ENCODE measurements around the gene IL1RL2.

IL1RL2 gene

GRCh38 chr2:102224824-102225739 lies 38.3 kb downstream of the IL1RL2 start:
- TF ChIP-seq CTCF (IDR thresholded peaks at IDR 0.05; ENCODE audit: extremely low read depth, missing control alignments): no peak
- DNase-seq (ENCODE audit: low spot score): no peak

DNA sequence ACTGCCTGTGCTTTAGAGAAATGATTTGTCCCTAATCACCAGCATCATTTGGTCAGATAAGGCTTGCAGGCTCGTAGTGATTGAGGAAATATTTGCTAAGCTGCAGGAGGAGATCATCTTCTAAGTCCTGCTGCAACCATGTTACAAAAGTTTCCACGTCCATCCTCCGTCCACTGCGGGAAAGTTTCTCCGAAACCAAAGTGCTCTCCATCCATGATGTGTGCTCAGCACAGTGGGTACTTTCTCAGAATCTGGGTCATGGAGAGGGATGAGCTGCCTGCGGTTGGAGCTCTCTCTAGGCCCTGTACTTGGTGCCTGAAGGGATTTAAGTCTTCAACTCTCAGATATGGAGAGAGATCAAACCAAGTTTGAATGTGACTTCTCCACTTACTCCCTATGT lies 39.3 kb downstream of the IL1RL2 start:
- TF ChIP-seq CTCF (IDR thresholded peaks at IDR 0.05; ENCODE audit: extremely low read depth, missing control alignments): no peak
- no peak for DNase-seq (ENCODE audit: low spot score)

GRCh38 chr2:102226612-102227391 lies 40.0 kb downstream of the IL1RL2 start:
- no peak for TF ChIP-seq CTCF (IDR thresholded peaks at IDR 0.05; ENCODE audit: extremely low read depth, missing control alignments)
- DNase-seq (ENCODE audit: low spot score): no peak

GRCh38 chr2:102229141-102229769 lies 42.4 kb downstream of the IL1RL2 start:
- TF ChIP-seq CTCF (IDR thresholded peaks at IDR 0.05; ENCODE audit: extremely low read depth, missing control alignments): no peak
- DNase-seq (ENCODE audit: low spot score): no peak

DNA sequence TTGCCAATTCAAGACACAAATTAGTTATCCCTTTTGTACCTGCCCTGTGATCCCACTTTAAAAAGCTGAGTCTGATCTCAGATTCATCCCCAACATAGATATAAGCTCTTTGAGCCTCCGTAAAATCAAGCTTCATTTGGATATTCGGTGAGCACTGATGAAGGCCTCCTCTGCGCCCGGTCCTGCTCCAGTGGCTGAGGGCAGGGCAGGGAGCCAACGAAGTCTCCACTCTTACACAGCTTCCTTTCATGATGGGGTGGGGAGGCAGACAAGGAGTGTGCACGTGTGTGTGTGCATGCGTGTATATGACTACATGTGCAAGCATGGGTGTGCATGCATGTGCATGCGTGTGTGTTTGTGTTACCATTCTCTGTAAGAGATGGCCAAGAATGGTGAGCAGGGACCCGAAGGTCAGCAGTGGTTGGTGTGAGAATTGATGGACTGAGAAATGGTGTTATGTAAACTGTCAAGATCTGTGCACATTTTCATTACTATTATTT lies 43.6 kb downstream of the IL1RL2 start:
- no peak for DNase-seq (ENCODE audit: low spot score)

DNA sequence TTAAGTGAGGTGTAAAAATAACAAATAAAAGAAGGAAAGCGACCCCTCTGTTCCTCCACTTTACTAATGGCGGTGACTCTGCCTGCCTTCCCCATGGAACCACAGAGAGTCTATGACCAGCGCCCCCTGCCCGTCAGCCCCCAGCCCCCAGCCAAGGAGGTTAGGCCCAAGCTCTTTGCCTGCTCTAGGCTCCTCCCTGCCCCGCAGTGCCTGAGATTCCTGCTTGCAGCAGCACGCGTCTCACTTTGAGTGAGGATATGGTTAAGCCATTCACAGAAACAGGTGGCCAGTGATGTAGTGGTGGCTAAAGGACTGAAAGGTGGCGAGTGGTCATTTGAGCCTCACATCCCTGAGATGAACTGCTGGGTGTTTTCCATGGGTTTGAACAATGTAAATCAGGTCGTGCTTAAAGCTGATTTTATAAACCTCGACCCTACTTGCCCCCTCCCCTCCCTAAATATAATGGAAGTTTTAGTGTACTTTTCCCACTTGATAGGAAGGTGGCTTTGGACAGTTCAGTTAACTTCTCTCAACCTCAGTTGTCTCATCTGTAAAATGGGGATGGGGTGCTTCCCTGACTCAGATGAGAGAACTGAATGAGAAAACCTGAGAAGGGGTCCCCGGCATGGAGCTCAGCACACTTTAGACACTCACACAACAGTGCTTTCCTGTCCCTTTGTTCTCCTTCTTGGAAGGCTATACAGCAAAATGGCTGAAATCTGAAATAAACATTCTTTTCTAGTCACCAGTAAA lies 46.5 kb downstream of the IL1RL2 start:
- no peak for TF ChIP-seq CTCF (IDR thresholded peaks at IDR 0.05; ENCODE audit: extremely low read depth, missing control alignments)
- no peak for DNase-seq (ENCODE audit: low spot score)

More for the DNA sequence above, 43.6 kb downstream of the IL1RL2 start:
- no peak for TF ChIP-seq CTCF (IDR thresholded peaks at IDR 0.05; ENCODE audit: extremely low read depth, missing control alignments)
